Upper lobe of right lung (tissue), 1 donor: ENCODE results near the gene PALM. TPM values are rescaled to one million over a fixed set of nuclear protein-coding genes. Genes with fewer than 3 reads are reported as not detected.
"Not testable (repeated sequence)": the region's sequence is repeated elsewhere in the genome, so short reads cannot be mapped to it uniquely, and the experiment has no call there.

Experiments used
- ATAC-seq: fragments of 200-7000 bp; cut with Tn5 transposase; one replicate; pipeline ENCODE4 v1.9.1; 2020; ENCODE audit warnings: mild to moderate bottlenecking, moderate library complexity
- DNase-seq: peaks from one replicate; pipeline ENCODE4 v3.0.0-alpha.2; 2020
- H3K27ac ChIP-seq: fragments of 200-600 bp; one replicate; pipeline ENCODE4 v1.8.0; 2022
- H3K27me3 ChIP-seq: fragments of 200-600 bp; one replicate; pipeline ENCODE4 v1.8.0; 2022; ENCODE audit warnings: mild to moderate bottlenecking
- H3K36me3 ChIP-seq: fragments of 200-600 bp; one replicate; pipeline ENCODE4 v1.8.0; 2022
- H3K4me1 ChIP-seq: fragments of 200-600 bp; one replicate; pipeline ENCODE4 v1.8.0; 2022
- H3K4me3 ChIP-seq: fragments of 200-600 bp; one replicate; pipeline ENCODE4 v1.8.0; 2022; ENCODE audit warnings: mild to moderate bottlenecking
- H3K9me3 ChIP-seq: fragments of 200-600 bp; one replicate; pipeline ENCODE4 v1.8.0; 2022
- intact Hi-C: fragments of 100-400 bp; cut with DNase I; formaldehyde crosslinking; loops from one replicate; pipeline ENCODE4 v1.11.0; 2022
- total RNA-seq: library from RNA; stranded (reverse); fragmentation: NEBNext Ultra II Directional; extraction: Animal tissue kit (Norgen Biotek cat#: 25700); gene quantifications from one replicate; pipeline ENCODE4 v1.2.1, GENCODE V29; 2021
- TF ChIP-seq, protein P1 (sequence below): fragments of 200-600 bp; IDR thresholded peaks from one replicate; pipeline ENCODE4 v1.8.0; 2022; ENCODE audit warnings: antibody characterized with exemption
- donor health status: DM: no; HTN: yes; CAD: no; lungs with severe emphysema.

PALM gene
- total RNA-seq, 1 donor from 2014 or later, result 56.9 TPM

DNA sequence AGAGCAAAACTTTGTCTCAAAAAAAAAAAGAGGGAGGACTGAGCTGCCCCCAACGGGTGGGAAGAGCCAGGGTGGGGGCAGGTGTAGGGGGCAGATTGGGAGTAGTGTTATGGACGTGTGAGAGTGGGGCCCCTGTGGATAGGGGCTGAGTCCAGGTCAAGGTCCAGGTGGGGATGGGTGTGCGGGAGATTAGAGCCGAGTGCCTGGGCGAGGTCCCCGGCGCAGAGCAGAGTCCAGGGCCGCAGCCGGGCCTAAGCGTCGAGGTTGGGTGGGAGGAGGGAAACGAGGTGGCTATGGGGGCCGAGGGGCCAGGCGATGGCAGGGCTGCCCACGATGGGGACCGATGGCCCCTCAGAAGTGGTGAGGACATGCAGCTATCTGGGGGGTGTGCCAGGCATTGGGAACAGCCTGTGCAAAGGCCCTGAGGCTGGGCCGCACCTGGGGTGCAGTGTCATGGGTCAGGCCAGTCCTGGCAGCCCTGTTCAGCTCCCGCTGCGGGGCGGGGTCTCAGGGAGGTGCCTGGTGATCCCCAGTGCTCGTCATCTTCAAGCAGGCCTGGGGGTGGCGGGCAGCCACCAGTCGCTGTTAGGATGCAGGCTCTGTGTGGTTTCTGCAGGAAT is 29.9 kb downstream of the PALM start:
- DNase-seq, result no peak
- TF ChIP-seq, protein P1, sequence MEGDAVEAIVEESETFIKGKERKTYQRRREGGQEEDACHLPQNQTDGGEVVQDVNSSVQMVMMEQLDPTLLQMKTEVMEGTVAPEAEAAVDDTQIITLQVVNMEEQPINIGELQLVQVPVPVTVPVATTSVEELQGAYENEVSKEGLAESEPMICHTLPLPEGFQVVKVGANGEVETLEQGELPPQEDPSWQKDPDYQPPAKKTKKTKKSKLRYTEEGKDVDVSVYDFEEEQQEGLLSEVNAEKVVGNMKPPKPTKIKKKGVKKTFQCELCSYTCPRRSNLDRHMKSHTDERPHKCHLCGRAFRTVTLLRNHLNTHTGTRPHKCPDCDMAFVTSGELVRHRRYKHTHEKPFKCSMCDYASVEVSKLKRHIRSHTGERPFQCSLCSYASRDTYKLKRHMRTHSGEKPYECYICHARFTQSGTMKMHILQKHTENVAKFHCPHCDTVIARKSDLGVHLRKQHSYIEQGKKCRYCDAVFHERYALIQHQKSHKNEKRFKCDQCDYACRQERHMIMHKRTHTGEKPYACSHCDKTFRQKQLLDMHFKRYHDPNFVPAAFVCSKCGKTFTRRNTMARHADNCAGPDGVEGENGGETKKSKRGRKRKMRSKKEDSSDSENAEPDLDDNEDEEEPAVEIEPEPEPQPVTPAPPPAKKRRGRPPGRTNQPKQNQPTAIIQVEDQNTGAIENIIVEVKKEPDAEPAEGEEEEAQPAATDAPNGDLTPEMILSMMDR, result no peak
- Histone ChIP-seq H3K4me1 (no peaks in the 10 kb centered on the region), H3K4me3 (no peak overlapping the region), H3K9me3 (no peaks in the 10 kb centered on the region), H3K27ac (no peak overlapping the region), H3K36me3 (no peaks in the 10 kb centered on the region), H3K27me3 (no peaks in the 10 kb centered on the region)
- ATAC-seq, result no peak
- intact Hi-C loops, result no loop called here

DNA sequence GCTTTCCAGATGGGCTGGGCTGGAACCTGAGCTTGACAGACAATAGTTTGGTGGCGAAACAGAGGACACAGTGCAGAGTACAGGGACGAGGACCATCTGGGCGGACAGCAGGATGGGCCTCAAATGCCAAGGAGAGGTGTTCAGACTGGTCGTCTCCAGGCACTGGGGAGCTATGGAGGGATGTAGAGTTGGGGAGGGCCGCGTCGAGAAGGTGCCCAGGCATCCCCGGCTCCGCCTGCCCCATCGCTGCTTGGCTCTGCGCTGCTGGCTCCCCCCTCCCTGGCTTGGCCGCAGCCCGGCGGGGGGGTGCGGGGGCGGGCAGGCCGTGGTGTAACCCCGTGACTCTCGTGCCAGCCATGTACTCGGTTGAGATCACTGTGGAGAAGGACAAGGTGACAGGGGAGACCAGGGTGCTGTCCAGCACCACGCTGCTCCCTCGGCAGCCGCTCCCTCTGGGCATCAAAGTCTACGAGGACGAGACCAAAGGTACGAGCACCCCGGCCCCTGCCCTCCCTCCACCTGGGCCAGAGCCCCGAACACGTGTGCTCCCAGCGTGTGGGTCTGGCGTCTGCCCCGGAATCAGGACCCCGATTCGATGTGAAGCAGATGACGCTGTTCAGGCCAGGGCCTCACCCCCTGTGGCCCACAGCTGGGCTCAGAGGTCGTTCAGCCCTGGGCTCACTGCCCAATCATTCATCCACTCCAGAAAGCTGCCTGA is 31.4 kb downstream of the PALM start:
- DNase-seq (no peak), ATAC-seq (no peak)
- no peaks in the 10 kb centered on the region for H3K36me3 ChIP-seq
- no peaks in the 10 kb centered on the region for H3K4me1 ChIP-seq
- TF ChIP-seq, protein P1, result no peak
- H3K9me3 ChIP-seq, result no peaks in the 10 kb centered on the region
- H3K27me3 ChIP-seq, result no peaks in the 10 kb centered on the region
- intact Hi-C loops, result no loop called here
- H3K27ac ChIP-seq, result no peak overlapping the region
- H3K4me3 ChIP-seq, result no peak overlapping the region

DNA sequence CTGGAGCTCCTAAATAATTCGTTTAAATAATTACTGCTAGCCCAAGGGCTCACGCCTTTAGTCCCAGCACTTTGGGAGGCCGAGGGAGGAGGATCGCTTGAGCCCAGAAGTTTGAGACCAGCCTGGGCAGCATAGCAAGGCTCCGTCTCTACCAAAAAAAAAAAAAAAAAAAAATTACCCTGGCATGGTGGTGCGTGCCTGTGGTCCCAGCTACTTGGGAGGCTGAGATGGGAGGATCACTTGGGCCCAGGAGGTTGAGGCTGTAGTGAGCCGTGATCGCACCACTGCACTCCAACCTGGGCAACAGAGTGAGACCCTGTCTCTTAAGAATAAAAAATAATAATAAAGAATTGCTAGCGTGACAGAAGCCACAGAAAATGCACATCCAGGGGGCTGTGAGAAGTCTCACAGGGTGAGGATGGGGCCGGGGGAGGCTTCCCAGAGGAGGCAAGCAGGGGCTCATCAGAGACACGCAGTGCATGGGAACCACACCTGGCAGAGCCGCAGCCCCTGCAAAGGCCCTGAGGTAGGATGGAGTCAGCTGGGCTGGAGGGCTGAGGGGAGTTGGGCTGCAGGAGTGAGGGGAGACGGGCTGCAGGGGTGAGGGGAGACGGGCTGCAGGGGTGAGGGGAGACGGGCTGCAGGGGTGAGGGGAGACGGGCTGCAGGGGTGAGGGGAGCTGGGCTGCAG is 32.2 kb downstream of the PALM start:
- ATAC-seq, DNase-seq, H3K4me3 ChIP-seq, H3K9me3 ChIP-seq, intact Hi-C loops, H3K27ac ChIP-seq, H3K4me1 ChIP-seq, H3K27me3 ChIP-seq, H3K36me3 ChIP-seq: not testable (repeated sequence)

GRCh38 chr19:741506-742131 is 32.9 kb downstream of the PALM start:
- TF ChIP-seq, protein P1, result no peak
- DNase-seq, result no peak
- no peak for ATAC-seq
- no peaks in the 10 kb centered on the region for H3K4me1 ChIP-seq
- H3K27me3 ChIP-seq, result no peaks in the 10 kb centered on the region
- intact Hi-C loops, result no loop called here
- H3K4me3 ChIP-seq, result no peak overlapping the region
- no peaks in the 10 kb centered on the region for H3K36me3 ChIP-seq
- H3K27ac ChIP-seq, result no peak overlapping the region
- H3K9me3 ChIP-seq, result no peaks in the 10 kb centered on the region

DNA sequence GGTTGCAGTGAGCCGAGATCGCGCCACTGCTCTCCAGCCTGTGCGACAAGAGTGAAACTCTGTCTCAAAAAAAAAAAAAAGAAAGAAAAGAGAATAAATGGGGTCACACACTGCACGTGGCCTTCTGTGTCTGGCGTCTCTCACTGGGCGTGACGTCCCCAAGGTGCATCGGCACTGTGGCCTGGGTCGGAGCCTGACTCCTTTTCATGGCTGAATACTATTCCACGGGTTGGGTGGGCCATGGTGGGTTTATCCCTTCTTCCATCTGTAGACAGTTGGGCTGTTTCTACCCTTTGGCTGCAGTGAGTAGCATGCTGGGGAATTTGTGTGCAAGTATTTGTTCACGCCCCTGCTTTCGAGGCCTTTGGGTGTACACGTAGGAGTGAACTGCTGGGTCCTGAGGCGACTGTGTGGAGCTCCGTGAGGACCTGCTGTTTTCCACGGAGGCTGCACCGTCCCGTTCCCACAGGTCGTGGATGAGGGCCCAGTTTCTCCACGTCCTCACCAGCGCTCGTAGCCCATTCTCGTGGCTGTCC is 33.9 kb downstream of the PALM start:
- no peak for ATAC-seq
- no peak overlapping the region for H3K27ac ChIP-seq
- TF ChIP-seq, protein P1, result no peak

More for the DNA sequence above, 33.9 kb downstream of the PALM start:
- Histone ChIP-seq H3K4me1 (no peaks in the 10 kb centered on the region), H3K4me3 (no peak overlapping the region), H3K9me3 (peaks cover 3% of the 10 kb centered on the region), H3K36me3 (no peaks in the 10 kb centered on the region), H3K27me3 (no peaks in the 10 kb centered on the region)
- no peak for DNase-seq
- intact Hi-C loops, result no loop called here
